ENCODE measurements around the gene COMT.

COMT gene

DNA sequence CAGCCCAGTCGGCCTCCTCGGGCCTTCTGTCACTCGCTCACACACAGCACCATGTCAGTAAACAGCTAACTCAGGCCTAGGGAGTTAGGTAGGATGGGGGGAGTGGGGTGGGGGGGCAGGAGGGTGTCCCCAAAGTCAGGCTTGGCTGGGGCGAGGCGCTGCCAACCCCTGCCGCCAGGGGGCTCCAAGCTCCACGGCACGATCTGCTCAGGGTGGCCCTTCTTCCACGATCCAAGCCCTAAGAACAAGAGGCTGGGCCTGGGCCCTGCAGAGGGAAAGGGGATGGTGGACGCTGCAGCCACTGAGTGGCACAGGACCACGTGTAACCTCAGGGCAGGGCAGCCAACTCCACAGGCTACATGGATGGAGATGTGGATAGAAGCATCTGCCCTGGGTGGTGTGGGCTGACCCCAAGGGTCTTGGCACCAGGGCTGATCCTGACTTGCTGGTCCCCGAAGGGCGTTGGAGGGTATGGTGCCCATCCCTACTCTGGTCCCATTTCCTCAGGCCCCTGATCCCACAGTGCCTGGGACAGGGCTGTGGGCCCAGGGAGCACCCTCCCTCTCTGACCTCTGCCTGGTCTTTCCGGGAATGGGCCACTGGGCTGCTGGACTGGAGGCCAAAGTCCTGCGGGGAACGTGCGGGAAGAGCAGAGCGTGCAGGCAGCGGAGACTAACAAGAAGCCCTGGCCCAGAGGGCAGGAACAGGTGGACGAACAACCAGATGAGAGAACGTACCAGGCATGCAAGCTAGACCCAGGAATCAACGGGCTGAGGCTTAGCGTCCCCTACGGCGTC lies 29.1 kb downstream of the COMT start:
- peak; percentile 21 for DNase-seq

GRCh38 chr22:19971276-19972124 lies 29.9 kb downstream of the COMT start:
- no peak for DNase-seq

DNA sequence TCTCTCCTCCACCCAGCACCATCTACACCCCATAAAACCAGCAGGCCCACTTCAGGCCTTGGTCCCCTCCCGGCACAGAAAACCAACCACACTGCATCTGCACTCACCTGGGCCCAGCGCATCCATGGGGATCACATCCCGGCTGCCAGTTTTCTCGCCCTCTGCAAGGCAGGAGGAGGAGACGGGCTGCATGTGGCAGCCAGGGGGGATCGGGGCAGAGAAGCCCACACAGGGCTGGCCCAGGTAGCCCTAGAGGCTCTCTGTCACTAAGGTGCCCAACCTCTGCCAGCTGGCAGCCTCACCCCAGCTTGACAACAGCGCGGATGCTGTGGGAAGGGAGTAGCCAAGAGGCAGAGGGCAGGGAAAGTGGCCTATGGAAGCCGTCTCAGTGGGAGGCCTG lies 30.7 kb downstream of the COMT start:
- no peak for DNase-seq

GRCh38 chr22:19972652-19973550 lies 31.3 kb downstream of the COMT start:
- no peak for DNase-seq

- no peak for DNase-seq
These were observed 32.1 kb downstream of the COMT start for GRCh38 chr22:19973551-19974267.

- DNase-seq: peak; percentile 35
These were observed 32.8 kb downstream of the COMT start for GRCh38 chr22:19974268-19974861.

DNA sequence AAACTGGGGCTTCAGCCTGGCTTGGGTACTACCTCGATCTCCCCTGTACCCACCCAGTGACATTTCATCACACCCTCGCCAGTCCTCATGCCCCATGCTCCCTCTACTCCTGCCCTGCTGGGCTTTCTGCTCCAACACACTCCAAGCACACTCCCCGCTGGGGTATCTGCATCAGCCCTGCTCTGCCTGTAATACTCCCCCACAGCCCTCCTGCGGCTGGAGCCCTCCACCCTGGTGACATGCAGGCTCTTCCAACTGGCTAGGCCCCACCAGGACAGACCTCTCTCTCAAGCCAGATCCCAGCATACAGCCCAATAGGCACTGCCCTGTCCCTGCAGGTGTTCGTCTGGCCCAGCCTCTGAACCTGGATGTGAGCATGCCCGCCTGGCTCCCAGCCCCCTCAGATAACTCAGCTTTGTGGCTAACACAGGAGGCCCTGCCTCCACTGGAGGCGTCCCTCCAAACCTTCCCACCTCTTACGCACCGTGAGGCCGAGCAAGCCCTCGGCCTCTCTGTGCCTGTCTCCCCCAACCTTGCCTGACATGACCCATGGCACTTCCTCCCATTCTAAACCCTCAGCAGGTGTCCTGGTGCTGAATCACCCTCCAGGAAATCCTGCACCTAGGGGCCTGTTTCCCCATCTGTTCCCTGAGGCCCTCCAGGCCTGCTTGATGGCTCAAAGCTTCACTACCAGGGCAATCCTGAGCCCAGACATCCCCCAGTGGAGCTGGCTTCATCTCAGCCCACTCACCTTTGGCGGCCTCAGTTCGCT lies 33.5 kb downstream of the COMT start:
- no peak for DNase-seq

DNA sequence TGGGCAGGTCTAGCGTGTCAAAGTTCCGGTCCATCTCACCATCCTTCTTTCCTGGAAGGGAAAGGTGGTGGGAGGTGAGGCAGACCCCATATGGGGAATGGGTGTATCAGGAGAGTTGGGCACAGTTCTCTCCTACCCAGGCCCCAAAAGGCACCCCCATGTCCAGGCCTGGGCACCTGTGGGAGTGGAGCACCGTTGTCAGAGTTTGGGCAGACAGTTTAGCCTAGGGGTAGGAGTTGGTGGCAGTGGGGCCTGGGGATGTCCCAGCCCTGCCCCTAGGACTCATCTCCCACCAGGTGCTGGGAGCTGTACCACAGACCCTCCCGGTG lies 34.1 kb downstream of the COMT start:
- DNase-seq: no peak

DNA sequence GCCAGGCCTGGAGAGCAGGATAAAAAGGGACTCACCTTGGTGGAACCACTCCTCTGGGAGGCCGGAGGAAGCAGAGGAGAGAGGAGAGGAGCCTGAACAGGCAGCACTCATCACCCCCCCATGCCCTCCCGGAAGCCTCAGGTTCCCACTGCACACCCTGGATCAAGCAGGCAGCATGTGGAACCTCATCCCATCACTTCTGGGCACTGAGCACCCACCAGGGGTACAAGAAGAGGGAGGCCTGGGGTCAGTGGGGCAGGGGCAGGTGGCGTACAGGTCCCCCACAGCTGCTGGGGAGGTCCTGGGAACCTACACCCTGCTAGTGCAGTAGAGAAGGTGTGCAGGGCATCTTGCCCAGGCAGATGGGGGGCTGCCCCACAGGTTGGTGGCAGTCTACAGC lies 35.1 kb downstream of the COMT start:
- DNase-seq: no peak

DNA sequence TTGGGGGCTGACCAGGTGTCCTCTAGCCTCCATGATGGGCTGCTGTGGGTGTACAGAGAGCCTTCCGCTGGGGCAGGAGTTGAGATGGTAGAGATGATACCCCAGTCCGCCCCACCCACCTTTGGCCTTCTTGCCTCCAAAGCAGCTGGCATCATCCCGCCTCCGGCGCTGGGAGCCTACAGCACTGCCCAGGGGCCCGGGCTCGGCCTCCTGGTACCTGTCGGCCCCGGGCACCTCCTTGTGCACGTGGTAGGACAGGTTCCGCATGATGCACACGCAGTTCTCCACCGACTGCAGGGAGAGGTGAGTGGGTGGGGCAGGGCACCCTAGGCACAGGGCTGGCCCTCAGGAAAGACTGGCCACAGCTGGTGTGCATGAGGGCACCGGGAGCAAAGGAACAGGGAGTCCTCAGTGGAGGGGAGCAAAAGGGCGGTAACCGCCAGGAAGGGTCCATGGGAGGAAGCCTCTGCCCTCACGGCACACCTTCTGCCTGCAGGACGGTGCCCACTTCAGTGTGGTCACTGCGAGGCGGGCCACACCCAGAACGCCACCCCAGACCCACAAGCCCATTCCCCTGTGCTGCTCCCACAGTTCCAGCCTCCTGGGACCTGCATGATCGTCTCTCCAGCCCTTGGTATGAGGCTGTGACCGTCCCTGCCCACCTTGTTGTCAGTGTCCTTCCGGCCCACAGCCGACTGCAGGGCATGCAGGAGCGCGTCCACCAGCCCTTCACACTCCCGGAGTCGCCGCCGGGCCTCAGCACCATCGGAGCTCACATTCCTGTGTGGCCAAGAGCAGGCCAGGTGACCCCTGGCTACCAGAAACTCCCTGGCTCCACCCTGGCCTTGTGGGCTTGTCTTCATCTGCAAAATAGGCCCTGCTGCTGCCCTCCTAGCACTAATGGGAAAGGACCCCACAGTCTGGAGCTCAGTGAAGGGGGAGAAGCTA lies 36.0 kb downstream of the COMT start:
- DNase-seq: no peak

DNA sequence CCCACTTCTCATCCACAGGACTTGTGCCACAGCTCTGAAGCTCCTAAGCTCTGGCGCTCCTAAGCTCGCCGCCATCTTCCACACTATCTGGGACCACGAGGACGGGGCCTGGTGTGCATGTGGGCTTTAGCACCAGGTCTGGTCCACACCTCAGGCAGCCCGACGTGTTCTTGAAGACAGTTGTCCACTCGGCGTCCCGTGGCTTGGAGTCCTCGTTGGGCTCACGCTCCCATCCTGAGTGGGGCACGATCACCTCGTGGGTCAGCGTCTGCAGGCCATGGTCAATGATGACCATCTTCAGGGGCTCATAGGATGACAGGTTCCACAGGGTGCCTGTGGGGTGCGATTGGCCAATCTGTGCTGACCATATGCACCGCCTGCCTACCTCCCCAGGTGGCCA lies 37.2 kb downstream of the COMT start:
- no peak for DNase-seq

GRCh38 chr22:19979712-19980493 lies 38.3 kb downstream of the COMT start:
- no peak for DNase-seq

- no peak for DNase-seq
These were observed 39.2 kb downstream of the COMT start for GRCh38 chr22:19980766-19981165.

DNA sequence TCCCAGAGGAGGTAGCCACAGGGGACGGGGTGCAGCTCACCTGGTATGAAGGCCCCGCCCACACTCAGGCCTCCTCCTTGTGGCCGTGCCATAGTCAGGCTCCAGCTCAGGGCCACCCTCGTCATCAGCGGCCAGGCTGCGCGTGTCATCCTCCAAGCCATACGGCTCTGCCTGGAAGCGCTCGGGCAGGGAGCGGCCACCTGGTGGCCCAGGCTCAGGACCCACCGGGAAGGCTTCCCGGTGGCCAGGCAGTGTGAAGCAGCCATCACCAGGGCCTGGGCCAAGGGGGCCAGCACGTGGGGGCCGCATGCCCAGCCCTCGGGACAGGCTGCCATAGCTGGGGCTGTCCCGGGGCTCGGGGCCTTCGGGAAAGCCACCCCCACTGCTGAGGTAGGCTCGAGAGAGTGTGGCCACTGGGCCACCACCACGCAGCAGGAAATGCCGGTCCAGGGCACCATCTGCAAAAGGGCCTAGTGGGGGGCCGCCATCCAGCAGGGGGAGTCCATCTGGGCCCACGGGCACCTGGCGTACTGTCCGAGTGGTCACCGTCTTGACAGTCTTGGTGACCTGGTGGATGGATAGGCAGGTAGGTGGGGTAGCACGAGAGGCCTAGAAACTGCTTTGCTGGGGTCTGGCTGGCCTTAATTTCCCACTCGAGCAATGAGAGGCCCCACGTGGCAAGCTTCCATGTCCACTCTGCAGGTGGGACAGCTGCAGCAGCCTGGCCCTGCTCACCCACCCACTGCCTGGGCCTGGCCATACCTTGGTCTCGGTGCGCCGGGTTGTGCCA lies 39.8 kb downstream of the COMT start:
- DNase-seq: no peak

- no peak for DNase-seq
These were observed 40.7 kb downstream of the COMT start for GRCh38 chr22:19981961-19982920.

- DNase-seq: no peak
These were observed 41.5 kb downstream of the COMT start for GRCh38 chr22:19982991-19983578.

DNA sequence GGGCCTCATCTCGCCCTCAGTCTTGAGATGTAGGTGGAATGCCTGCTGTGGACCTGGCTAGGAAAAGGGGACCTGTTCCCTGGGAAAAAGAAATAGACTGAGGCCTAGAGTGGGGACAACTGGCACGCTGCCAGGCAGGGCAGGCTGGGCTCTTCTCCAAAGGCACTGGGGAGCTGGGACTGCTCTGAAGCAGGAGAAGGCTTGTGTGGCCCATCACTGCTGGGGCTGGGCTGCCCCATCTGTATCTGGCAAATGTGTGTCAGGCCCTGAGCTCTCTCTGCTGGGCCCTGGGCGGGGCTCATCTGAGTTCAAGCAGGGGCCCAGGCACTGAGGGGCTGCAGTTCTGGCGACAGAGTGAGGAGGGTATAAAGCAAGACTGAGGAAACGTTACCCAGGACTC lies 42.2 kb downstream of the COMT start:
- DNase-seq: no peak

Data from NCI-H2107 (cell line).